ENCODE results near the gene FBXO40.

The FBXO40 gene

GRCh38 chr3:121665488-121665887 is 72.3 kb downstream of the FBXO40 start:
- DNase-seq: no peak

GRCh38 chr3:121667333-121667732 is 74.2 kb downstream of the FBXO40 start:
- no peak for DNase-seq

- no peak for DNase-seq
Measured at GRCh38 chr3:121670676-121671075, 77.5 kb downstream of the FBXO40 start.

GRCh38 chr3:121677141-121677540 is 84.0 kb downstream of the FBXO40 start:
- no peak for DNase-seq
